HepG2 (cell line): ENCODE data around the gene ZFYVE21. TPM values are rescaled to one million over a fixed set of nuclear protein-coding genes. Genes with fewer than 3 reads are reported as not detected.

ENCODE experiments used
- ATAC-seq: fragments of 200-7000 bp; cut with Tn5 transposase; 3 replicates; pipeline ENCODE4 v1.9.1; 2020; ENCODE audit warnings: mild to moderate bottlenecking, moderate library complexity
- BruUV-seq: library from RNA; stranded (reverse); fragments of 400-500 nt; replicated peaks from 2 replicates; lab custom pipeline; 2021; lab: Mats Ljungman, UMichigan
- CTCF ChIA-PET: fragments of 300-600 bp; formaldehyde crosslinking; extraction: SDS; loops from one replicate; lab custom pipeline; 2021; ENCODE audit warnings: low total read pairs, inconsistent platforms, low intra/inter-chr PET ratio; lab: Yijun Ruan, JAX
- POLR2A ChIA-PET: fragments of 350-600 bp; sonication (Branson Sonifier 250); formaldehyde crosslinking; loops from one replicate; lab custom pipeline; 2020; ENCODE audit warnings: antibody characterized with exemption, inconsistent platforms; lab: Yijun Ruan, JAX
- DNase-seq: peaks from one replicate; pipeline ENCODE4 v3.0.0-alpha.2; 2015; ENCODE audit warnings: low spot score
- FAIRE-seq: peaks from 3 replicates; lab custom pipeline; 2011; peaks lifted over from hg19 to GRCh38; lab: Jason Lieb, UNC
- H2AFZ ChIP-seq: one replicate; pipeline ENCODE4 v1.6.1; 2011; ENCODE audit warnings: low read length, inconsistent platforms
- H3K27ac ChIP-seq: fragments of 300-600 bp; 3 replicates; pipeline ENCODE4 v1.8.0; 2011; ENCODE audit warnings: mixed run types, mild to moderate bottlenecking, mixed read lengths, low read length, inconsistent platforms; ENCODE audit not compliant: insufficient read depth; ENCODE audit errors: extremely low read length
- H3K27me3 ChIP-seq, 2 experiments: fragments of 200-600 bp in 1 of 2; 2 replicates in 1 of 2; 3 replicates in 1 of 2; pipeline versions ENCODE4 v1.6.0 to v1.8.0; 2011; ENCODE audit warnings: low read length in 2 of 2, mild to moderate bottlenecking in 2 of 2, moderate library complexity in 2 of 2, inconsistent platforms in 1 of 2; ENCODE audit not compliant: insufficient read depth in 2 of 2, control insufficient read depth in 1 of 2
- H3K36me3 ChIP-seq, 2 experiments: fragments of 200-600 bp in 1 of 2; replicated peaks in 1 of 2; 2 replicates in 1 of 2; 3 replicates in 1 of 2; pipeline versions ENCODE4 v1.5.1 to v1.8.0; 2011; ENCODE audit warnings: low read length in 2 of 2, inconsistent platforms in 1 of 2; ENCODE audit not compliant: insufficient read depth in 2 of 2, control insufficient read depth in 1 of 2
- H3K4me1 ChIP-seq: 2 replicates; pipeline ENCODE4 v1.5.1; 2012; ENCODE audit warnings: low read length, inconsistent platforms; ENCODE audit not compliant: insufficient read depth
- H3K4me2 ChIP-seq: 2 replicates; pipeline ENCODE4 v1.6.0; 2011; ENCODE audit warnings: low read depth, low read length, inconsistent platforms
- H3K4me3 ChIP-seq, 3 experiments: fragments of 200-600 bp in 1 of 3; sonication (generic), shearing (Covaris generic) in 1 of 3; replicated peaks in 1 of 3; 2 replicates each; pipeline ENCODE4 v1.5.1; 2011 to 2016; ENCODE audit warnings: low read length in 3 of 3, inconsistent platforms in 2 of 3, low read depth in 2 of 3, mild to moderate bottlenecking in 2 of 3, control low read depth in 1 of 3, mixed read lengths in 1 of 3; ENCODE audit not compliant: insufficient read depth in 1 of 3
- H3K79me2 ChIP-seq: one replicate; pipeline ENCODE4 v1.6.1; 2011; ENCODE audit warnings: low read length, inconsistent platforms; ENCODE audit not compliant: insufficient read depth
- H3K9ac ChIP-seq: 2 replicates; pipeline ENCODE4 v1.6.0; 2011; ENCODE audit warnings: mild to moderate bottlenecking, low read depth, low read length, inconsistent platforms; ENCODE audit not compliant: insufficient read depth
- H3K9me3 ChIP-seq: 2 replicates; pipeline ENCODE4 v1.5.1; 2012; ENCODE audit warnings: mild to moderate bottlenecking, low read length
- H4K20me1 ChIP-seq: 2 replicates; pipeline ENCODE4 v1.6.0; 2011; ENCODE audit warnings: inconsistent platforms, mild to moderate bottlenecking, low read length, moderate library complexity; ENCODE audit not compliant: insufficient read depth
- ARID3A ChIP-seq: IDR thresholded peaks from 2 replicates; pipeline ENCODE4 v1.6.1; 2012; ENCODE audit warnings: low read depth, low read length, improper control_type of control experiment
- ARNT ChIP-seq: fragments of 450-650 bp; IDR thresholded peaks from 2 replicates; pipeline ENCODE4 v1.6.1; 2017
- CTCF ChIP-seq: sonication (generic); formaldehyde crosslinking; IDR thresholded peaks from 2 replicates; pipeline ENCODE4 v1.5.0; 2020; ENCODE audit warnings: mild to moderate bottlenecking, missing genetic modification reagents, moderate library complexity
- HOXA9 ChIP-seq: sonication (generic); formaldehyde crosslinking; IDR thresholded peaks from 2 replicates; pipeline ENCODE4 v1.8.1; 2022; ENCODE audit warnings: missing genetic modification reagents, mild to moderate bottlenecking, moderate library complexity, borderline replicate concordance
- MAZ ChIP-seq, 2 experiments: sonication (generic) in 1 of 2; formaldehyde crosslinking in 1 of 2; IDR thresholded peaks; 2 replicates each; pipeline versions ENCODE4 v1.5.0 to v1.6.1; 2012 to 2020; ENCODE audit warnings: low read depth in 2 of 2, mild to moderate bottlenecking in 2 of 2, borderline replicate concordance in 1 of 2, improper control_type of control experiment in 1 of 2, low read length in 1 of 2, missing genetic modification reagents in 1 of 2, moderate library complexity in 1 of 2
- PPARG ChIP-seq: conservative IDR thresholded peaks from 2 replicates; pipeline ENCODE4 v1.6.1; 2016; ENCODE audit warnings: missing biosample characterization, missing genetic modification reagents
- PRMT3 ChIP-seq: sonication (generic); formaldehyde crosslinking; IDR thresholded peaks from 2 replicates; pipeline ENCODE4 v1.8.1; 2022; ENCODE audit warnings: low read depth, mild to moderate bottlenecking, moderate library complexity, missing genetic modification reagents, borderline replicate concordance
- RBFOX2 ChIP-seq: fragments of 200-400 bp; formaldehyde crosslinking; IDR thresholded peaks from 2 replicates; pipeline ENCODE4 v1.6.1; 2017; ENCODE audit warnings: low read depth, mild to moderate bottlenecking, low read length
- RFX5 ChIP-seq: IDR thresholded peaks from 2 replicates; pipeline ENCODE4 v1.6.1; 2011; ENCODE audit warnings: low read depth, low read length, improper control_type of control experiment
- SAFB2 ChIP-seq: sonication (generic); formaldehyde crosslinking; IDR thresholded peaks from 2 replicates; pipeline ENCODE4 v1.5.1; 2020; ENCODE audit warnings: missing genetic modification reagents, low read depth, mild to moderate bottlenecking, borderline replicate concordance
- TFAP4 ChIP-seq: sonication (generic); IDR thresholded peaks from 2 replicates; pipeline ENCODE4 v1.6.1; 2016; ENCODE audit warnings: low read depth, borderline replicate concordance
- ZNF343 ChIP-seq: sonication (generic); formaldehyde crosslinking; IDR thresholded peaks from 2 replicates; pipeline ENCODE4 v1.4.0; 2020; ENCODE audit warnings: mild to moderate bottlenecking, missing genetic modification reagents
- ZNF503 ChIP-seq: sonication (generic); formaldehyde crosslinking; IDR thresholded peaks from 2 replicates; pipeline ENCODE4 v1.4.0; 2020; ENCODE audit warnings: missing genetic modification reagents
- ZSCAN25 ChIP-seq: sonication (generic); formaldehyde crosslinking; IDR thresholded peaks from 2 replicates; pipeline ENCODE4 v1.8.0; 2022; ENCODE audit warnings: mild to moderate bottlenecking, missing genetic modification reagents
- WGBS: methylation state at CpG from one replicate; pipeline ENCODE4 v1.1.6; 2017; ENCODE audit warnings: low lambda C conversion rate; 5-methylcytosine and 5-hydroxymethylcytosine counted together
- in situ Hi-C: cut with HindIII; loops from 2 replicates; pipeline ENCODE4 v1.10.0; 2017; ENCODE audit warnings: low pct_unique_long_range_greater_than_20kb; ENCODE audit not compliant: extremely low pct_ligation_motif_present
- intact Hi-C: fragments of 100-400 bp; cut with micrococcal nuclease; formaldehyde crosslinking; loops from one replicate; pipeline ENCODE4 v1.10.0; 2022; ENCODE audit not compliant: unreplicated experiment
- polyA plus RNA-seq, 8 experiments: library from polyadenylated mRNA; depleted of rRNA in 3 of 8; stranded (reverse) in 7 of 8; unstranded in 1 of 8; fragments of >200 nt; fragmentation: Illumina TruSeq in 4 of 8; extraction: Trizol in 4 of 8; gene quantifications; 2 replicates each; pipeline versions ENCODE4 v1.2.1 to v1.2.3, GENCODE V29; 2011 to 2016; ENCODE audit warnings: low read depth in 4 of 8, missing spikeins in 1 of 8, mixed read lengths in 1 of 8; ENCODE audit not compliant: insufficient read depth in 1 of 8
- total RNA-seq, 5 experiments: library from RNA; depleted of rRNA; stranded (reverse); fragments of >200 nt; fragmentation: Illumina TruSeq; extraction: Trizol; gene quantifications; 2 replicates each; pipeline ENCODE4 v1.2.3, GENCODE V29; 2016; ENCODE audit warnings: low read depth in 1 of 5

The ZFYVE21 gene
- total and polyA plus RNA-seq, 2 of the 13 experiments (the other 11 are each of a cell fraction or from before 2014, with no cell fraction given), result 34.3 to 34.4 TPM

GRCh38 chr14:103743691-103744090, 28.1 kb downstream of the ZFYVE21 start:
- no peak for FAIRE-seq
- Histone ChIP-seq H3K27me3 (no peaks in the 10 kb centered on the region), H3K36me3 (peaks cover 9 to 33% of the 10 kb centered on the region in 2 experiments; a peak in 4 of 5 replicates), H3K27ac (no peak overlapping the region), H3K9me3 (no peaks in the 10 kb centered on the region), H2AFZ (no peak overlapping the region), H3K9ac (no peak overlapping the region), H3K4me2 (no peak overlapping the region), H3K4me1 (peaks cover 16% of the 10 kb centered on the region), H3K79me2 (no peaks in the 10 kb centered on the region), H3K4me3 (no peak overlapping the region), H4K20me1 (no peaks in the 10 kb centered on the region)
- intact Hi-C loops (no loop called here), in situ Hi-C loops (no loop called here)
- ChIA-PET POLR2A (no interaction called here), CTCF (no interaction called here)
- ATAC-seq, result no peak
- WGBS, result 100% methylated on average over 13 of the region's 15 CpGs
- no peak for DNase-seq
- no TSS peak for BruUV-seq
- TF ChIP-seq RFX5 (no peak), ZSCAN25 (no peak), ZNF343 (CRISPR knock-in tag) (no peak), ZNF503 (CRISPR knock-in tag) (no peak), ARID3A (no peak), CTCF (no peak), MAZ (IDR thresholded peaks at IDR 0.05; ENCODE audit: borderline replicate concordance, low read depth, low read length) (no peak), MAZ (CRISPR knock-in tag; IDR thresholded peaks at IDR 0.05; ENCODE audit: low read depth) (no peak), SAFB2 (CRISPR knock-in tag) (no peak), PPARG (CRISPR knock-in tag) (no peak), PRMT3 (CRISPR knock-in tag) (no peak), ARNT (no peak), RBFOX2 (no peak), TFAP4 (no peak), HOXA9 (CRISPR knock-in tag) (no peak)
